Measurements from ENCODE around the gene NUB1.
"Not testable (repeated sequence)": the region's sequence is repeated elsewhere in the genome, so short reads cannot be mapped to it uniquely, and the experiment has no call there.

NUB1 gene, protein sequence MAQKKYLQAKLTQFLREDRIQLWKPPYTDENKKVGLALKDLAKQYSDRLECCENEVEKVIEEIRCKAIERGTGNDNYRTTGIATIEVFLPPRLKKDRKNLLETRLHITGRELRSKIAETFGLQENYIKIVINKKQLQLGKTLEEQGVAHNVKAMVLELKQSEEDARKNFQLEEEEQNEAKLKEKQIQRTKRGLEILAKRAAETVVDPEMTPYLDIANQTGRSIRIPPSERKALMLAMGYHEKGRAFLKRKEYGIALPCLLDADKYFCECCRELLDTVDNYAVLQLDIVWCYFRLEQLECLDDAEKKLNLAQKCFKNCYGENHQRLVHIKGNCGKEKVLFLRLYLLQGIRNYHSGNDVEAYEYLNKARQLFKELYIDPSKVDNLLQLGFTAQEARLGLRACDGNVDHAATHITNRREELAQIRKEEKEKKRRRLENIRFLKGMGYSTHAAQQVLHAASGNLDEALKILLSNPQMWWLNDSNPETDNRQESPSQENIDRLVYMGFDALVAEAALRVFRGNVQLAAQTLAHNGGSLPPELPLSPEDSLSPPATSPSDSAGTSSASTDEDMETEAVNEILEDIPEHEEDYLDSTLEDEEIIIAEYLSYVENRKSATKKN

DNA sequence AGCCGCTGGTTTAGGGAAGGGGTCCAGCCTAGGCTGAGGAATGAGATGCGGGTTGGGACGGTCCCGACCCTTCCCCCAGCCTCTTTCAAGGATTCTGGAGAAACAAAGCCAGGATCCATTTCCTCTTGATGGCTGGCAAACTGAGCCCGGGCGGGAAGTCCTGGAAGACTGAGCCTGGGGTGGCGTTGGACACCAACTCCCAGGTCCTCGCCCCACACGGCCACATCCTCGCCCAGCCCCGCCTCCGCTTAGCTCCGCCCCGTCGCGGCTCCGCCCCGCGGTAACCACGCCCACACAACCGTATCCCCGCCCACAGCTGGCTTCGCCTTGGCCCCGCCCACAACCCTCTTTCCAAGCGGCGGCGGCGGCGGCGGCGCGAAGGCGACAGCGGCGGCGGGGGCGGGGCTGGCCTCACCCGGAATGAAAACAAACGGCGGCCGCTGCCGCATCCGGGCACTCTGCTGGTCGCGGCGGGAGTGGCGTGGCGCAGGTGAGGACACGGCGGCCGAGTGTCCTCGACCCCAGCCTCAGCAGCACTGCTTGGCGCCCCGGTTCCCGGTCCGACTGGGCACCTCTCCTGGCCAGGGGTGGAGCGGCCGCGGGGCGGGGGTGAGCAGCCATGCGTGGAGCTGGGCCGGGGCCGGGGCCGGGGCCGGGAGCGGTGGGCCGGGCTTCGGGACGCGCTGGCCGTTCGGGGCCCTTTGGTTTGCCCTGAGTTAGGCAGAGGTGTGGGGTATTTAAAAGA is at the start of gene NUB1:
TSS of gene NUB1 (plus strand) at position 456 of the 745 bp plus-strand sequence. CDS start 3,538 bp downstream, outside the sequence.
- peak; percentile 78 to 87 for DNase-seq (ENCODE audit: low read depth in 2 of 2, low spot score in 1 of 2)

DNA sequence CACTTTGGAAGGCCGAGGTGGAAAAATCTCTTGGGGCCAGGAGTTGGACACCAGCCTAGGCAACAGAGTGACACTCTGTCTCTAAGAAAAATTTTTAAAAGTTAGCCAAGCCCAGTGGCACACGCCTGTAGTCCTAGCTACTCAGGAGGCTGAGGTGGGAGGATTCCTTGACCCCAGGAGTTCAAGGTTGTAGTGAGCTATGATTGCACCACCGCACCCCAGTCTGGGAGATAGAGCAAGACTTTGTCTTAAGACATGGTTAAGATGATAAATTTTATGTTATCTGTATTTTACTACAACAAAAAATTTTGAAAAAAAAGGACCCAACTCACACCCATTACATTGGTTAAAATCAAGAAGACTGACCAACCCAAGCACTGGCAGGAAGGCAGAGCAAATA is 48.8 kb upstream of the NUB1 start:
- DNase-seq (ENCODE audit: low read depth in 2 of 2, low spot score in 1 of 2) = no peak

DNA sequence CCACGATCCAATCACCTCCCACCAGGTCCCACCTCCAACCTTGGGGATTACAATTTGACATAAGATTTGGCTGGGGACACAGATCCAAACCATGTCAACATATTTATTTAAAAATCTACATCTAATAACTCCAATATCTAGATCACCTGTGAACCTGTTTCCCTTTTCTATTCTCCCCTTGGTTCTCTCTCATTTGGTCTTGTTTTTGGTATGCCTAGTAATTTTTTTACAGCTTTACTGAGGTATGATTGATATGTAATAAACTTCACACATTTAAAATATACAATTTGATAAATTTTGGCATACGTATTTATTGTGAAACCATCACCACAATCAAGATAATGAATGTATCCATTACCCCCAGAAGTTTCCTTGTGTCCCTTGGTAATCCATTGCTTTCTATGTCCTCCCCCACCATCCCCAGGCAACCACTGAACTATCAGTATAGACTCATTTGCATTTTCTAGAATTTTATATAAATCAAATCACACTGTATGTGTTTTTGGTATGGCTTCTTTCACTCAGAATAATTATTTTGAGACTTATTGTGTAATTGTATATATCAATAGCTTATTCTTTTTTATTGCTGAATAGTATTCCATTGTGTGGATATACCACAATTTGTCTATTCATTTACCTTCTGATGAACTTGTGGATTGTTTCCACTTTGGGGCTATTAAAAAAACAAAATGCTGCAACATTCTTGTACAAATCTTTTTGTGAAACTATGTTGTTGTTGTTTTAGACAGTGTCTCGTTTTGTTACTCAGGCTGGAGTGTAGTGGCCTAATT is 45.2 kb upstream of the NUB1 start:
- no peak for DNase-seq (ENCODE audit: low read depth in 2 of 2, low spot score in 1 of 2)

DNA sequence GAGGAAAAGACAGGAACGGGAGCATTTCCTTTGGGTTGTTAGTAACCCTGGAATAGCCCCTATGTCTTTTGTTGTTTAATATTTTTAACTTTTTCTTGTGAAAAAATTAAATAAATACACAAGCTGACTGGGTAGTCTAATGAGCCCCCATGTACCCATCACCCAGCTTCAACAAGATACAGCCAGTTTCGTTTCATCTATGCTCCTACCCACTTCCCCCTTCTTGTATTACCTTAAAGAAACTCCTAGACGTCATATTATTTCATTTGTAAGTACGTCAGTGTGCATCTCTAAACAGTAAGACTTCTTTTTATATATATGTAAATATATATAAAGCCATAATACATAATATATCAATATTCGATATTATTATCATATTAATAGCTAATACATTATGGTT is 42.8 kb upstream of the NUB1 start:
- DNase-seq (ENCODE audit: low read depth in 2 of 2, low spot score in 1 of 2) = no peak

DNA sequence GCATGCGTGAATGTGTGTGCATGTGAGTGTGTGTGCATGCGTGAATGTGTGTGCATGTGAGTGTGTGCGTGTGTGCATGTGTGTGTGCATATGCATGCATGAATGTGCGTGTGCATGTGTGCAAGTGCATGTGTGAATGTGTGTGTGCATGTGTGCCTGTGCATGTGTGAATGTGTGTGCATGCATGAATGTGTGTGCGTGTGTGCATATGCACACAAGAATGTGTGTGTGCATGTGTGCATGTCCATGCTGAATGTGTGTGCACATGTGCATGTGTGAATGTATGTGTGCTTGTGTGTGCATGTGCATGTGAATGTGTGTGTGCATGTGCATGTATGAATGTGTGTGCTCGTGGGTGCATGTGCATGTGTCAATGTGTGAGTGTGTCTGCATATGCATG is 42.1 kb upstream of the NUB1 start:
- no peak for DNase-seq (ENCODE audit: low read depth in 2 of 2, low spot score in 1 of 2)

DNA sequence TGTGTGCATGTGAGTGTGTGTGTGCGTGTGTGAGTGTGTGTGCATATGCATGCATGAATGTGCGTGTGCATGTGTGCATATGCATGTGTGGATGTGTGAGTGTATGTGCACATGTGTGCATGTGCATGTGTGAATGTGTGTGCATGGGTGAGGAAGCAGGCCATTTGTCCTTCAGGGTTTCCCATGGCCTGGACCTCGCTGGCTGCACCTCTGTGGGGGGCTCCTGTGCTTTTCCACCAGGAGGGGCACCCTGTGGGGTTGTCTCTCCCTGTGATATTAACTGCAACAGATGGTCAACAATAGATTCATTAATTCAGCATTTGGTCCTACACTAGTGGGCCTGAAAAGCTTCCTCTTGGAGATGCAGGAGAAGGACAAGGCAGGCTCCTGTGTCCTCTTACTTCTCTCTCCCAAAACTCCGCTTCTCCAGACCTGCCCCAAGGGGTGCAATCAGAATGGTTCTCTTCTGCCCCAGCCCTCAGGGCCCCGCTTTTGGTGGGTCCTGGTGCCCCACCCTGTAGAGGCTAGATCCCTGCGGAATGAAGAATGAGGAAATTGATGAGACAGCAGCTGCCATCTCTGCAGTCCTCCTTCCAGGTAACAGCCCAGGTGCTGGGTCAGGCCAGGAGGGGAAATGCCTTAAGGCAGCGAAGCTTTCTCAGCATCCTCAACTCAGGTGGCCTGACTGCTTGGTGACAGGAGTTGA is 41.5 kb upstream of the NUB1 start:
- no peak for DNase-seq (ENCODE audit: low read depth in 2 of 2, low spot score in 1 of 2)

DNA sequence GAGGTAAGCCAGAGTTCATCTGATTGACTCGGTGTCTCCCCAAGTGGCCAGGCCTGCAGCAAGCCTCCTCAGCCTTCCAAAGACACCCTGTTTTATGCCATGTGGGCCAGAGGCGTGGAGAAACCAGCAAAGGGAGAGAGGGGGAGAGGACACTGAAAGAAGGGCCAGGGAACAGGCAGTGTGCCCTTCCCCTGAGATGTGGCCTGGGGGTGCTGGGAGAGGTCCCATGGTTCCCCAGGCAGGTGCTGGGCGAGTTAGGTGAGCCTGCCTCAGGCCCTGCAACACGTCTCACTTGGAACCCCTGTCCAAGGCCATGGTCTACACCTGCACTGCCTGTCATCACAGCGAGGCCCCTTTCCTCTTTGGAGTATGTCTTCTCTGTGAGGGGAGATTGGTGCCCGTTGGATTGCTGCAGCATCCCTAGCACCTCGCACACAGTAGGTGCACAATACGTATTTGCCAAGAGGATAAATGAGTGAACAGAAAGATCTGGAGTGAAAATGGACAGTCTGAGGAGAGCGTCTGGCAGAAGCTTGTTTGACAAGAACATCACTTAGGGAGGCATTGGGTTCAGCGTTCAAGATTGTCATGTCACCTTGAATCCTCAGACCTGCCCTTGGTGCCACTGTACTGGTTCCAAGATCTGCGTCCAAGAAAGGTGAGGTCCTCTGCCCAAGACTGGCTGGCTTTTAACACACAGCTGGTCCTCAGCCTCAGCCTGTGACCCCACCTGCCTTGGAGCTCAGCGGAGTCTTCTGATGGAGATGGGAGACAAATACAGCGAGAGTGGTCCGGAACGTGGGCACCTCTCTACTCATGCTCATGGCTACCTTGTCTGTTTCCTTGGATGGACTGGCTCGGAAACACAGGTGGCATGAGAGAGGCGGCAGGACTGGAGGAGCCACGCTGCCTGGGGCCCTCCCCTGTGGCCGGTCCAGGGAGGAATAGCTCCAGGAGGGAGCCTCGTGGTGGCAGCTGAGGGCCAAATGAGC is 39.8 kb upstream of the NUB1 start:
- DNase-seq (ENCODE audit: low read depth in 2 of 2, low spot score in 1 of 2) = no peak

DNA sequence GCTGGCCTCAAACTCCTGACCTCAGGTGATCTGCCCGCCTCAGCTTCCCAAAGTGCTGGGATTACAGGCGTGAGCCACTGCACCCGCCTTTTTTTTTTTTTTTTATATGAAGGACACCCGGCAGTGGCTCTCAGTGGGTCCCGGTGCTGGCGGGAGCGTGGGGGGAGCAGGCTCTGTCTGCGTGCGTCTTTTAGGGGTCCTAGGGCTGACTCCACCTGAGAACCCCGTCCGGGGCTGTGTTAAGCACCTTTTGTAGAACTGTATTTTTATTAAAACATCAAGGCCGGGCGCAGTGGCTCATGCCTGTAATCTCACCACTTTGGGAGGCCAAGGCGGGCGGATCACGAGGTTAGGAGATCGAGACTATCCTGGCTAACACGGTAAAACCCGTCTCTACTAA is 37.4 kb upstream of the NUB1 start:
- not testable (repeated sequence) for DNase-seq (ENCODE audit: low read depth in 2 of 2, low spot score in 1 of 2)

DNA sequence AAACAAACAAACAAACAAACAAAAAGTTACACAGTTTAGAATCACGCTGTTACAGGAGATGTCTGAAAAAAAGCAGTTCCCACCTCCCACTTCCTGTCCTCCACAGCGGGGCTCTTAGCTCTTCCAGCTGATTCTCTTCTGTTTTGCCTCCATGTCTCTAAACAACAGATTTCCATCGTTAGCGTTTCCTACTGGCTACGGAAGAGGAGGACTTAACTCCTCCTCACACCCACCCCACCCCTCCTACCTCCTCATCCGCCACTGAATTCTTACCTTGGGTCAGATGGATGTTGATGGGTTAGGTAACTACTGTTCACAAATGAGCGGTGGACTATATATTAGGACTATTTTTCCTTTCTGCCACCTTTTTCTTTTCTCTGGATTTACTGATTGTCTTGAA is 36.8 kb upstream of the NUB1 start:
- DNase-seq (ENCODE audit: low read depth in 2 of 2, low spot score in 1 of 2) = no peak

DNA sequence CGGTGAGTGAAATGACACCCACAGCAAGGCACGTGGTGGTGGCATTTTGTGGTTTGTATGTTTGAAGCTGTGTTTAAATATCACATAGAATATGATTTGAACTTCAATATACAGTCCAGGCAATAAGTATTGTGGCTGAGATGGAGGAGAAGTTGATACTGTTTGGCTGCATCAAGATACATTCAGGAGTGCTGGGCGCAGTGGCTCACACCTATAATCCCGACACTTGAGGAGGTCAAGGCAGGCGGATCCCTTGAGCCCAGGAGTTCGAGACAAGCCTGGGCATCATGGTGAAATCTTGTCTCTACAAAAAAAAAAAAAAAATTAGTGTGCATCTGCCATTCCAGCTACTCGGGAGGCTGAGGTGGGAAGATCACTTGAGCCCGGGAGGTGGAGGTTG is 35.2 kb upstream of the NUB1 start:
- no peak for DNase-seq (ENCODE audit: low read depth in 2 of 2, low spot score in 1 of 2)

DNA sequence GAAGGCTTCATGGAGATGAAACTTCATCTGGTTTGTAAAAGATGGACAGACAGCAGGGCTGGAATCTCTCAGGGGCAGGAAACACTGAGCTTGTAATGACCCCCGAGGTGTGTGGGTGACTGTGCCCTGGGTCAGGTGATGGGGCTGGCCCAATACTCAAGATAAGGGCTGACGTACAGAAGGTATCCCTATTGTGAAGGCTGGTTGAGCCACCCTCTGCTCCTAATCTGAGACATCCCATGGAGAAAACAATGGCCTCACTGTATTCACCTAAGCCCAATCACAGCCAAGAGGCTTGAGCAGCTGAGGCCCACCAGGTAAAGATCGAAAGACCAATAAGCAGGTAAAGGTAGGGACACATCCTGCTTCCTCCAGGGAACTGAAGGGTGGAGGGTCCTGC is 34.8 kb upstream of the NUB1 start:
- no peak for DNase-seq (ENCODE audit: low read depth in 2 of 2, low spot score in 1 of 2)

DNA sequence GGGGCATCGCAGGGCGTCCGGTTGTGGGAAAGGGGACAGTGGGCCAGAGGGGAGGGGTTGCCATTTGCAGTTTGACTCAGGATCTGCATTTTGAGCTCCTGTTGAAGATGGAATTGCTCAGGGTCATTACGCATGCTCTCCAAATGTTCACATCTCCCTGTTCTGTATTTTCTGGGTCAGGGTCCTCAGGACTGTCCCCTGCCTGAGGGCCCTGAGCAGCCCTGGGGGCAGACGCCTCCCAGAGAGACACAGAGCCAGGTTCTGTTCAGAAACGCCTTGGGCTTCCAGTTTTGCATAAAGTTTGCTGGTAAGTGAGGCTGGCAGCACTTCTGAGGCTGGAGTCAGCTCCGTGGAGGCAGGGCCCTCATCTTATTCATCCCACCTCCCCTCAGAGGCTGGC is 34.1 kb upstream of the NUB1 start:
- no peak for DNase-seq (ENCODE audit: low read depth in 2 of 2, low spot score in 1 of 2)

DNA sequence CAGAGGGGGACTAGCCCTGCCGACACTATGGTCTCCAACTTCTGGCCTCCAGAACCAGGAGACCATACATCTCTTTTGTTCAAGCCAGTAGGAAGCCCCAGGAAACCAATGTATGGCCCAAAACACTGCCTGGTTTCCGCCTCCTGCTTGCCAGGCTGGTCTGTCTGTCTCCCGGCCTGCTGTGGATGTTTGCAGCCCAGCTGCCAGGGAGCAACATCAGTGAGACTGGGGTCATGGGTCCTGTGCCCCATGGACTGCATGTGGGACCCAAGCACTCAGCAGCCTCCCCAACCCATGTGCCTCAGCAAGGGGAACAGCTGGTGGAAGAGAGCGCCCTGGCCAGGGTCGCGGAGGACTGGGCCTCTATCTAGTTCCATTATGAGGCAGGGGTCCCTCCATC is 33.4 kb upstream of the NUB1 start:
- DNase-seq (ENCODE audit: low read depth in 2 of 2, low spot score in 1 of 2) = no peak

DNA sequence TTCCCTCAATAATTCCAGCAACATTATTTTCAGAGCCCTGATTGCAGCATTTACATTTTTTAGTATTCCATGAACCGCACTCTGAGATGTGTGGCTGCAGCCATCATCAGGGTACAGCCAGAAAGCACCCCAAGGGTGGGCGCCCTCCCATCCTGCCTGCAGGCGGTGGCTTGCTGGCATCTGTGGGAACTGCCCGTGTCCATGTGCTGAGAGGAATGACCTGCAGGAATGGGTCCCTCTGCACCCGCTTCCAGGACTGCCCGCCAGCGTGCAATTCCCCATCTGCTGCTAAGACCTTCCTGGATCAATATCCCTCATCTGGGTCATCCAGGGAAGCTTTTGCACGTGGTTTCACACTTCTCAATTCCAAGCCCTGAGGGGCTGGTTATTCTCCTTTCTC is 32.8 kb upstream of the NUB1 start:
- DNase-seq (ENCODE audit: low read depth in 2 of 2, low spot score in 1 of 2) = no peak

DNA sequence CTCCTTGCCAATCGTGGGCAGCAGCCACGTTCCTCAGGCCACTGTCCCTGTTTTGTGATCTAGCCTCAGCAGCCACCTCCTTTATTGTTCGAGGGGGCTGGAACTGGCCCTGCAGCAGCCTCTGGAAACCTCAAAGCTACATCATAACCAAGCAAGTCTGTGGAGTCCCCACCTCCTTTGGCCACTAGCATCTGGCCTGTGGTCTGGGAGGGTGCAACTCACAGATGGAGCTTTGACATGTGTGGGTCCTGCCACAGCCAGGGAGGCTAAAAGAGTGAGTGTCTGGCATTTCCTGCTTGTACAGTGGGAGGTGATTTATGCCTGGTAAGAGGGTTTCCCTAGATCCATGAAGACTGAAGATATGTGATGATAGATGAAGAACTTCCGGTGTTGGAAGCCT is 32.3 kb upstream of the NUB1 start:
- no peak for DNase-seq (ENCODE audit: low read depth in 2 of 2, low spot score in 1 of 2)

DNA sequence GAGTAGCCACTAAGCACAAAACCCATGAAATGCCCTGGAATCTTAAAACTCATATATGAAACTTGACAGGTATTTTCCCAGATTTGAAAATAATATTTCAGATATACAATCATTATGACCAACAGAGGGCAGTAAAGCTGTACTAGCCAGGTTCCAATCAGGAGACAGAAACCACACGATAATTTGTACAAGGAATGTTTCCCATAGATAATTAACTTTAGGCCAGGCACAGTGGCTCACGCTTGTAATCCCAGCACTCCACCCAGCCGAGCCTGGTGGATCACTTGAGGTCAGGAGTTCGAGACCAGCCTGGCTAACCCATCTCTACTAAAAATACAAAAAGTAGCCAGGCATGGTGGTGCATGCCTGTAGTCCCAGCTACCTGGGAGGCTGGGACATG is 31.0 kb upstream of the NUB1 start:
- no peak for DNase-seq (ENCODE audit: low read depth in 2 of 2, low spot score in 1 of 2)

DNA sequence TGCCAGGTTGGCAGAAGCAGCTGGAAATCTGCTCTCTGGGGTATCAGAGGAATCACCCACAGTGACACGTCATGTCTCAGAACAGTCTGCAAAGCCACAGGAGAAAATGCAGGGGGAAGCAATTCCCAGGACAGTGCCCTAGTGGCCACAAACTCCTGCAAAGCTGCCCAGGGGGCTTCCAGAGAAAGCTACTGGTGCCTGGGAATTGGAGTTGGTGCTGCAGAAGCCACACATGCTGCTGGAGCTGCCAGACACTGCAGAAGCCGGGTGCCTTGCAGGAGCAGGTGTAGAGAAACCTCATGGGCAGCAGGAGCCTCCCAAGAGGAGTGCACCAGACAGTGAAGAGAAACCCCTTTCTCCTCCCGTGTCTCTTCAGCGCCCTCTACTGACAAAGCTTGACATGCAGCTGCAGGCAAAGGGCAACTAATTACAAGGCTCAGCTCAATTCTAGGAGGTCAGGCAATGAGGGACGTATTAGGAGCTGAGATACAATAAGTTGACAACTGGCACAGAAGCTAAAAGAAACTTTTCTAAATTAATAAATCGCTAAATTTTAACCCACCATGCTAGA is 30.2 kb upstream of the NUB1 start:
- no peak for DNase-seq (ENCODE audit: low read depth in 2 of 2, low spot score in 1 of 2)

DNA sequence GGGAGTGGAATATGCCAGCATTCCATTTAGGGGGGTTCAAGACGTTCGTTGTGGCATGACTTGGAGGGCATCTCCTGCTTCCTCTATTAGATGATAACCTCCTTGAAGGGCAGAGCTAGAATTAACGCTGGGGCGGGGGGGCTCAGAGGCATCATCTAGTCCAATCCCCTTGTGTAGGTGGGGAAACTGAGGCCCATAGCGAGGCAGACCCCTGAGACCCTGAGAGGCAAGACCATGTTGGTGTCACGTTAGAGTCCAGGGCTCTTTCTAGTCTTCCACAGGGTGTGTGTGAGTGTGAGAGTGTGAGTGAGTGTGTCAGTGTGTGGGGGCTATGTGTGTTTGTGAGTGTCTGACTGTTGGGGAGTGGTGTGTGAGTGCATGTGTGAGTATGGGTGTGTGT is 29.3 kb upstream of the NUB1 start:
- no peak for DNase-seq (ENCODE audit: low read depth in 2 of 2, low spot score in 1 of 2)

Data from stimulated activated CD8-positive, alpha-beta memory T cell treated with anti-CD3 and anti-CD28 coated beads, Interleukin-4, amount 100 ng/mL, for 4 hours (primary cell).